KBM-7 (cell line): ENCODE measurements around the gene CDAN1.
A peak's percentile ranks its signal among the peaks of the same experiment; 100 is the strongest.

Source experiments
- DNase-seq: peaks from one replicate; pipeline ENCODE4 v3.0.0-alpha.2; 2015
- in situ Hi-C: fragments of 300-500 bp; cut with MboI; formaldehyde crosslinking; loops from 2 replicates; pipeline ENCODE4 v1.14.3; 2020; ENCODE audit warnings: low sequenced_read_pairs, low pct_unique_long_range_greater_than_20kb, mixed read lengths

CDAN1 gene

GRCh38 chr15:42721916-42722315 is 15.0 kb downstream of the CDAN1 start:
- DNase-seq, result no peak

GRCh38 chr15:42721016-42721415 is 15.9 kb downstream of the CDAN1 start:
- in situ Hi-C loops, result no loop called here
- no peak for DNase-seq

More at GRCh38 chr15:42721916-42722315, 15.0 kb downstream of the CDAN1 start:
- in situ Hi-C loops, result no loop called here

GRCh38 chr15:42720071-42720470 is 16.9 kb downstream of the CDAN1 start:
- in situ Hi-C loops, result no loop called here
- no peak for DNase-seq

GRCh38 chr15:42719043-42719442 is 17.9 kb downstream of the CDAN1 start:
- DNase-seq, result no peak
- in situ Hi-C loops, result no loop called here

GRCh38 chr15:42716626-42717025 is 20.3 kb downstream of the CDAN1 start:
- no peak for DNase-seq
- in situ Hi-C loops, result no loop called here

GRCh38 chr15:42716125-42716524 is 20.8 kb downstream of the CDAN1 start:
- in situ Hi-C loops, result no loop called here
- no peak for DNase-seq

- no peak for DNase-seq
- in situ Hi-C loops, result no loop called here
Observed at GRCh38 chr15:42712584-42712983, 24.3 kb downstream of the CDAN1 start.

- in situ Hi-C loops, result no loop called here
- DNase-seq, result no peak
Observed at GRCh38 chr15:42711746-42712145, 25.2 kb downstream of the CDAN1 start.

- in situ Hi-C loops, result no loop called here
- no peak for DNase-seq
Observed at GRCh38 chr15:42710662-42711061, 26.3 kb downstream of the CDAN1 start.

- in situ Hi-C loops, result no loop called here
Observed at GRCh38 chr15:42707873-42708544, 28.9 kb downstream of the CDAN1 start.

GRCh38 chr15:42707068-42707467 is 29.9 kb downstream of the CDAN1 start:
- DNase-seq, result no peak
- in situ Hi-C loops, result no loop called here

More at GRCh38 chr15:42707873-42708544, 28.9 kb downstream of the CDAN1 start:
- DNase-seq, result peak; percentile 16

- no peak for DNase-seq
- in situ Hi-C loops, result no loop called here
Observed at GRCh38 chr15:42705336-42705735, 31.6 kb downstream of the CDAN1 start.

GRCh38 chr15:42704492-42704926 is 32.4 kb downstream of the CDAN1 start:
- in situ Hi-C loops, result no loop called here
- peak; percentile 68 for DNase-seq

- in situ Hi-C loops, result no loop called here
- DNase-seq, result no peak
Observed at GRCh38 chr15:42696626-42697025, 40.3 kb downstream of the CDAN1 start.

- in situ Hi-C loops, result no loop called here
Observed at GRCh38 chr15:42695527-42696071, 41.3 kb downstream of the CDAN1 start.

GRCh38 chr15:42694398-42694797 is 42.5 kb downstream of the CDAN1 start:
- no peak for DNase-seq
- in situ Hi-C loops, result no loop called here

More at GRCh38 chr15:42695527-42696071, 41.3 kb downstream of the CDAN1 start:
- DNase-seq, result no peak

GRCh38 chr15:42693942-42694341 is 43.0 kb downstream of the CDAN1 start:
- DNase-seq, result no peak
- in situ Hi-C loops, result no loop called here

GRCh38 chr15:42693496-42693895 is 43.4 kb downstream of the CDAN1 start:
- in situ Hi-C loops, result no loop called here
- no peak for DNase-seq

- no peak for DNase-seq
- in situ Hi-C loops, result no loop called here
Observed at GRCh38 chr15:42692997-42693396, 43.9 kb downstream of the CDAN1 start.

GRCh38 chr15:42692536-42692935 is 44.4 kb downstream of the CDAN1 start:
- no peak for DNase-seq
- in situ Hi-C loops, result no loop called here

GRCh38 chr15:42691770-42692169 is 45.2 kb downstream of the CDAN1 start:
- in situ Hi-C loops, result no loop called here
- no peak for DNase-seq
